Measurements from ENCODE around the gene TGFBR3. TPM values are rescaled to one million over a fixed set of nuclear protein-coding genes. Genes with fewer than 3 reads are reported as not detected.

The TGFBR3 gene
- total RNA-seq, 1 experiment from 2014 or later, result 2.4 TPM

GRCh38 chr1:91776068-91776794 is 109.7 kb downstream of the TGFBR3 start:
- H2BK12ac ChIP-seq (ENCODE audit: insufficient read length, low read depth, low read length), result no peak overlapping the region
- H2BK20ac ChIP-seq (ENCODE audit: low read depth, low read length, poor library complexity, severe bottlenecking), result no peak overlapping the region
- WGBS (ENCODE audit: extremely low coverage, insufficient read length, low lambda C conversion rate), result no CpG with 5 or more reads among the region's 3 CpGs
- no peak overlapping the region for H4K5ac ChIP-seq (ENCODE audit: insufficient read length, low read depth, low read length)
- H4K91ac ChIP-seq (ENCODE audit: insufficient read length, low read depth, low read length), result no peak overlapping the region
- no peaks in the 10 kb centered on the region for H3K36me3 Mint-ChIP-seq (ENCODE audit: insufficient read depth in 1 of 3, low read depth in 3 of 3)
- no peaks in the 10 kb centered on the region for H3K27me3 ChIP-seq (ENCODE audit: insufficient read depth, low read length)
- TF ChIP-seq, protein P1, sequence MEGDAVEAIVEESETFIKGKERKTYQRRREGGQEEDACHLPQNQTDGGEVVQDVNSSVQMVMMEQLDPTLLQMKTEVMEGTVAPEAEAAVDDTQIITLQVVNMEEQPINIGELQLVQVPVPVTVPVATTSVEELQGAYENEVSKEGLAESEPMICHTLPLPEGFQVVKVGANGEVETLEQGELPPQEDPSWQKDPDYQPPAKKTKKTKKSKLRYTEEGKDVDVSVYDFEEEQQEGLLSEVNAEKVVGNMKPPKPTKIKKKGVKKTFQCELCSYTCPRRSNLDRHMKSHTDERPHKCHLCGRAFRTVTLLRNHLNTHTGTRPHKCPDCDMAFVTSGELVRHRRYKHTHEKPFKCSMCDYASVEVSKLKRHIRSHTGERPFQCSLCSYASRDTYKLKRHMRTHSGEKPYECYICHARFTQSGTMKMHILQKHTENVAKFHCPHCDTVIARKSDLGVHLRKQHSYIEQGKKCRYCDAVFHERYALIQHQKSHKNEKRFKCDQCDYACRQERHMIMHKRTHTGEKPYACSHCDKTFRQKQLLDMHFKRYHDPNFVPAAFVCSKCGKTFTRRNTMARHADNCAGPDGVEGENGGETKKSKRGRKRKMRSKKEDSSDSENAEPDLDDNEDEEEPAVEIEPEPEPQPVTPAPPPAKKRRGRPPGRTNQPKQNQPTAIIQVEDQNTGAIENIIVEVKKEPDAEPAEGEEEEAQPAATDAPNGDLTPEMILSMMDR (conservative IDR thresholded peaks at IDR 0.05), result no peak
- no peak overlapping the region for H3K27ac ChIP-seq (ENCODE audit: insufficient read length, low read depth, low read length)
- H3K9ac ChIP-seq (ENCODE audit: extremely low read depth, insufficient read length, low read length), result no peak overlapping the region
- H4K8ac ChIP-seq (replicated peaks; ENCODE audit: insufficient read length, low read depth, low read length), result no peak overlapping the region
- peaks cover 2% of the 10 kb centered on the region for H3K27me3 Mint-ChIP-seq (ENCODE audit: low read depth)
- H3K4me3 Mint-ChIP-seq, result no peak overlapping the region
- no peak overlapping the region for H3K4me2 ChIP-seq (ENCODE audit: insufficient read depth, insufficient read length, low read length)
- H3K79me2 ChIP-seq (ENCODE audit: insufficient read depth, low read length), result no peaks in the 10 kb centered on the region
- DNase-seq, result no peak
- no peak overlapping the region for H3K4ac ChIP-seq (ENCODE audit: low read depth, low read length)
- H2AK5ac ChIP-seq (ENCODE audit: insufficient read length, low read length), result no peak overlapping the region
- H3K9me3 Mint-ChIP-seq, result no peaks in the 10 kb centered on the region
- no peak overlapping the region for H3K56ac ChIP-seq (ENCODE audit: insufficient read length, low read depth, low read length)
- H3K23ac ChIP-seq (ENCODE audit: insufficient read length, low read depth, low read length), result no peak overlapping the region
- H3K14ac ChIP-seq (ENCODE audit: insufficient read depth, low read length), result no peak overlapping the region
- no peaks in the 10 kb centered on the region for H3K23me2 ChIP-seq (ENCODE audit: insufficient read length, low read depth, low read length, poor library complexity, severe bottlenecking)
- H3K4me1 Mint-ChIP-seq, result peaks cover 31% of the 10 kb centered on the region in 2 experiments
- H3K79me1 ChIP-seq (ENCODE audit: insufficient read depth, low read depth, low read length, poor library complexity, severe bottlenecking), result no peaks in the 10 kb centered on the region
- H2BK5ac ChIP-seq (ENCODE audit: insufficient read length, low read length), result no peak overlapping the region
- peaks cover 3% of the 10 kb centered on the region; the same call in 1 of the 2 replicates for H3K4me1 ChIP-seq (ENCODE audit: insufficient read depth, low read length)
- no peak overlapping the region for H2BK15ac ChIP-seq (ENCODE audit: low read depth, low read length)
- H2BK120ac ChIP-seq (ENCODE audit: low read depth, low read length, poor library complexity, severe bottlenecking), result no peak overlapping the region
- no peak overlapping the region for H3T11ph ChIP-seq (ENCODE audit: low read length)
- no peaks in the 10 kb centered on the region for H3K9me3 ChIP-seq (ENCODE audit: control insufficient read depth, low read depth, low read length)
- H3K18ac ChIP-seq (ENCODE audit: insufficient read length, low read depth, low read length), result no peak overlapping the region
- H2AFZ ChIP-seq (ENCODE audit: low read length), result no peak overlapping the region
- no peaks in the 10 kb centered on the region for H4K20me1 ChIP-seq (ENCODE audit: control insufficient read depth, insufficient read depth, insufficient read length)
- no peak overlapping the region; a peak in 1 of 7 replicates for H3K27ac Mint-ChIP-seq
